HL-60 (cell line): ENCODE measurements around the gene MAGI3.

Source experiments
- DNase-seq, 2 experiments: peaks; one replicate each; pipeline ENCODE4 v3.0.0-alpha.2; 2010 to 2020; ENCODE audit warnings: low read depth in 1 of 2, low spot score in 1 of 2
- H3K27ac ChIP-seq: fragments of 250-450 bp; sonication (Bioruptor Pico); replicated peaks from 2 replicates; pipeline ENCODE4 v1.5.1; 2020; ENCODE audit warnings: mild to moderate bottlenecking, moderate library complexity
- H3K27me3 ChIP-seq: fragments of 250-450 bp; sonication (Bioruptor Pico); 2 replicates; pipeline ENCODE4 v1.5.1; 2021; ENCODE audit warnings: mild to moderate bottlenecking, moderate library complexity; ENCODE audit not compliant: insufficient read depth, poor library complexity, severe bottlenecking
- H3K4me3 ChIP-seq: replicated peaks from 2 replicates; pipeline ENCODE4 v1.5.1; 2011; ENCODE audit warnings: mild to moderate bottlenecking, control low read depth, low read length; ENCODE audit not compliant: insufficient read depth
- GABPA ChIP-seq: IDR thresholded peaks from 2 replicates; pipeline ENCODE4 v1.6.1; 2012; ENCODE audit warnings: low read depth
- POLR2AphosphoS5 ChIP-seq: IDR thresholded peaks from 2 replicates; pipeline ENCODE4 v1.6.1; 2012; ENCODE audit warnings: low read depth
- SPI1 ChIP-seq: IDR thresholded peaks from 2 replicates; pipeline ENCODE4 v1.6.1; 2012; ENCODE audit warnings: low read depth, mild to moderate bottlenecking, borderline replicate concordance
- TF ChIP-seq, protein P1 (sequence below): IDR thresholded peaks from one replicate; pipeline ENCODE4 v1.5.1; 2011; ENCODE audit warnings: low read length, control low read depth, inconsistent platforms; ENCODE audit not compliant: insufficient read depth
- TF ChIP-seq, protein P2 (sequence below): IDR thresholded peaks from 2 replicates; pipeline ENCODE4 v1.6.1; 2012; ENCODE audit warnings: low read depth; ENCODE audit not compliant: insufficient replicate concordance

MAGI3 gene

DNA sequence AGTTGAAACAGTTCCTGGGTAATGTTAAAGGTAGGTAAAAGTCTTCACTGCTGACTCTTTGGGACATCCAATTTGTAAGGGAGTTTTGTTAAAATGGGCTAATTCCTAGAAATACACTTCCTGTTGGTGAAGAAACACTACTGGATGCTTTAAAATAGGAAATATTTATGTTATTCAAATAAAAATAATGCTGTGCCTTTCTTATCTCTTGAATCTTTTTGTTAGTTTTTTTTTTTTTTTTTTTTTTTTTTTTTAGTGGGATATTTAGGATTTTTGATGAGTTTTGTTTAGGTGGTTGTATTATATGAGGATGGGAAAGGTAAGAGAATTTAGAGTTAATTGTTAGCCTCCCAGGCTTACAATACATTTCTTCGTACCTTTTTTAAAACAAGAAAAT, 4.5 kb downstream of the MAGI3 start:
- TF ChIP-seq GABPA (no peak), SPI1 (no peak), POLR2AphosphoS5 (no peak)
- TF ChIP-seq, protein P1, sequence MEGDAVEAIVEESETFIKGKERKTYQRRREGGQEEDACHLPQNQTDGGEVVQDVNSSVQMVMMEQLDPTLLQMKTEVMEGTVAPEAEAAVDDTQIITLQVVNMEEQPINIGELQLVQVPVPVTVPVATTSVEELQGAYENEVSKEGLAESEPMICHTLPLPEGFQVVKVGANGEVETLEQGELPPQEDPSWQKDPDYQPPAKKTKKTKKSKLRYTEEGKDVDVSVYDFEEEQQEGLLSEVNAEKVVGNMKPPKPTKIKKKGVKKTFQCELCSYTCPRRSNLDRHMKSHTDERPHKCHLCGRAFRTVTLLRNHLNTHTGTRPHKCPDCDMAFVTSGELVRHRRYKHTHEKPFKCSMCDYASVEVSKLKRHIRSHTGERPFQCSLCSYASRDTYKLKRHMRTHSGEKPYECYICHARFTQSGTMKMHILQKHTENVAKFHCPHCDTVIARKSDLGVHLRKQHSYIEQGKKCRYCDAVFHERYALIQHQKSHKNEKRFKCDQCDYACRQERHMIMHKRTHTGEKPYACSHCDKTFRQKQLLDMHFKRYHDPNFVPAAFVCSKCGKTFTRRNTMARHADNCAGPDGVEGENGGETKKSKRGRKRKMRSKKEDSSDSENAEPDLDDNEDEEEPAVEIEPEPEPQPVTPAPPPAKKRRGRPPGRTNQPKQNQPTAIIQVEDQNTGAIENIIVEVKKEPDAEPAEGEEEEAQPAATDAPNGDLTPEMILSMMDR: no peak
- TF ChIP-seq, protein P2, sequence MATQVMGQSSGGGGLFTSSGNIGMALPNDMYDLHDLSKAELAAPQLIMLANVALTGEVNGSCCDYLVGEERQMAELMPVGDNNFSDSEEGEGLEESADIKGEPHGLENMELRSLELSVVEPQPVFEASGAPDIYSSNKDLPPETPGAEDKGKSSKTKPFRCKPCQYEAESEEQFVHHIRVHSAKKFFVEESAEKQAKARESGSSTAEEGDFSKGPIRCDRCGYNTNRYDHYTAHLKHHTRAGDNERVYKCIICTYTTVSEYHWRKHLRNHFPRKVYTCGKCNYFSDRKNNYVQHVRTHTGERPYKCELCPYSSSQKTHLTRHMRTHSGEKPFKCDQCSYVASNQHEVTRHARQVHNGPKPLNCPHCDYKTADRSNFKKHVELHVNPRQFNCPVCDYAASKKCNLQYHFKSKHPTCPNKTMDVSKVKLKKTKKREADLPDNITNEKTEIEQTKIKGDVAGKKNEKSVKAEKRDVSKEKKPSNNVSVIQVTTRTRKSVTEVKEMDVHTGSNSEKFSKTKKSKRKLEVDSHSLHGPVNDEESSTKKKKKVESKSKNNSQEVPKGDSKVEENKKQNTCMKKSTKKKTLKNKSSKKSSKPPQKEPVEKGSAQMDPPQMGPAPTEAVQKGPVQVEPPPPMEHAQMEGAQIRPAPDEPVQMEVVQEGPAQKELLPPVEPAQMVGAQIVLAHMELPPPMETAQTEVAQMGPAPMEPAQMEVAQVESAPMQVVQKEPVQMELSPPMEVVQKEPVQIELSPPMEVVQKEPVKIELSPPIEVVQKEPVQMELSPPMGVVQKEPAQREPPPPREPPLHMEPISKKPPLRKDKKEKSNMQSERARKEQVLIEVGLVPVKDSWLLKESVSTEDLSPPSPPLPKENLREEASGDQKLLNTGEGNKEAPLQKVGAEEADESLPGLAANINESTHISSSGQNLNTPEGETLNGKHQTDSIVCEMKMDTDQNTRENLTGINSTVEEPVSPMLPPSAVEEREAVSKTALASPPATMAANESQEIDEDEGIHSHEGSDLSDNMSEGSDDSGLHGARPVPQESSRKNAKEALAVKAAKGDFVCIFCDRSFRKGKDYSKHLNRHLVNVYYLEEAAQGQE: no peak
- Histone ChIP-seq H3K27me3 (peaks cover 23% of the 10 kb centered on the region), H3K27ac (no peak overlapping the region), H3K4me3 (no peak overlapping the region)
- no peak for DNase-seq

DNA sequence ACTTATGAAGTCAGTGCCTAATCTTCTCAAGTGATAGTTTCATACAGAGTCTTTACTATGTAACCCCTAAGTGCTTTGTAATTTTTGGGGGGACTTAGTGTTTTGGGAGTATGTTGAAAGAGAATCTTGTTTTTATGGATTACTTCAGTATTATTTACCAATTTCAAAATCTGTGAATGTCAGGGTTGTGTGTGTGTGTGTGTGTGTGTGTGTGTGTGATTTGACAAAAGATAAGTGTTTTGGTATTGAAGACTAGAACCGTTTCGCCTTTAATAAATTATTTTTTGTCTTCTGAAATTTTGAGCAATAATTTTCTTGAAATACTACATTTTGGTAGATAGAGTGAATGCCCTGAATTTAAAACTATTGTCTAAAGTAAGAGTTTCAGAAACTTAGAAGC, 5.8 kb downstream of the MAGI3 start:
- no peak for DNase-seq
- H3K27ac ChIP-seq: no peak overlapping the region
- no peak overlapping the region for H3K4me3 ChIP-seq
- H3K27me3 ChIP-seq: peaks cover 24% of the 10 kb centered on the region
- no peak for TF ChIP-seq SPI1
- TF ChIP-seq, protein P1: no peak
- TF ChIP-seq, protein P2: no peak
- TF ChIP-seq GABPA: no peak
- no peak for TF ChIP-seq POLR2AphosphoS5

DNA sequence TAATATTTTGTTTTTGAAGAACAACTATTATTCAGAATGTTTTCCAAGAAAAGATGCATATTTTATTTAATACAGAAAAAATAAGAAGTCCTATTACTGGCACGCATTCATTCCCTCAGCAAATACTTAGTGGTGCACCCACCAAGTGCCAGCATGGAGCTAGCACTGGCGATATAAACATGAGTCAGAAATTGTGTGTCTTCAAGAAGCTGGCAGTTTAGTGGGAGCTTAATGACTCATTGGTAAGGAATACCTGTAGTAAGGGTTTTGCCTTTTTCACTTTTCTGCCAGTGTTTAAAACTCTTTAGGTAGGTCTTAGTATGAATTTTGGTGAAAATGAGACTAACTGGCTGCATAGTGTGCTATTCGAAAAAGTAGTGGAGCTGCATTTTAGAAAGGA, 6.3 kb downstream of the MAGI3 start:
- no peak overlapping the region for H3K4me3 ChIP-seq
- H3K27ac ChIP-seq: no peak overlapping the region
- no peak for DNase-seq
- peaks cover 24% of the 10 kb centered on the region for H3K27me3 ChIP-seq
- TF ChIP-seq POLR2AphosphoS5: no peak
- no peak for TF ChIP-seq SPI1
- TF ChIP-seq GABPA: no peak
- TF ChIP-seq, protein P2: no peak
- TF ChIP-seq, protein P1: no peak
